GM18868 (cell line): Measurements from ENCODE around the gene MORN3.

ENCODE experiments used
- ATAC-seq: cut with Tn5 transposase; IDR thresholded peaks from one replicate; pipeline ENCODE4 v1.9.1; 2021; ENCODE audit warnings: mild to moderate bottlenecking, moderate library complexity; ENCODE audit not compliant: unreplicated experiment

The MORN3 gene

DNA sequence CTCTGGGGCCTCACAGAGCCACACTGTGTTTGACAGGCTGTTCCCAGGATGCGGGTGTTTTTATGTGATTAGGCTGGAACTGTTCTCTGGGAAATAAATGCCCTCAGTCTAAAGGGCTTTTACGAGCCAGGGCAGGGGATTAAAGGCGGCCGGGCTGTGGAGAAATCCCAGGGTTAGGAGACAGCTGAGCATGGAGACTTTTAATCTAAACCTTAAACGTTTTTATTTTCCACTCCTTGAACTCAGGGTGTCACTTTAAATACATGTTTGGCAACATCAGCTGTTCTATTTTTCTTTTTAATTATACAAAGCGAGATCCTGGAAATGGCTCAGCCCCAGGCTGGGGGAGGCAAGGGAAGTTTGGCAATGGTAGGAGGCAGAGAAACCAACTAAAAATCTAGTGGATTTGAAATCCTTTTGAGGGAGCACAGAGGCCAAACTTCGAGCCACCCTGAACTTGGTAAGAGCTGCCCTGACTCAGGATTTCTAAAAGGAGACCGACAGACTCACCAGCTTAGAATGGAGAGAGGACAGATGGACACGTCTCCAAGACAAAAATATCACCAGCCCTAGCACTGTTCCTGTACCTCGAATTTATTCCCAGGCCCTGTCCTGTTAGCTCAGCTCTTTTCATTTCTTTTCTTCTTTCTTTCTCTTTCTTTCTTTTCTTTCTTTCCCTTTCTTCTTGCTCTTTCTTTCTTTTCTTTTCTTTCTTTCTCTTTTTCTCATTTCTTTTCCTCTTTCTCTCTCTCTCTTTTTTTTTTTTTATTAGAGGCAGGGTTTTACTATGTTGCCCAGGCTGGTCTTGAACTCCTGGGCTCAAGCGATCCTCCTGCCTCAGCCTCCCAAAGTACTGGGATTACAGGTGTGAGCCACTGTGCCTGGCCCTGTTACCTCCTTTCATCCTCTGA is 59.0 kb downstream of the MORN3 start:
- ATAC-seq, result no peak

DNA sequence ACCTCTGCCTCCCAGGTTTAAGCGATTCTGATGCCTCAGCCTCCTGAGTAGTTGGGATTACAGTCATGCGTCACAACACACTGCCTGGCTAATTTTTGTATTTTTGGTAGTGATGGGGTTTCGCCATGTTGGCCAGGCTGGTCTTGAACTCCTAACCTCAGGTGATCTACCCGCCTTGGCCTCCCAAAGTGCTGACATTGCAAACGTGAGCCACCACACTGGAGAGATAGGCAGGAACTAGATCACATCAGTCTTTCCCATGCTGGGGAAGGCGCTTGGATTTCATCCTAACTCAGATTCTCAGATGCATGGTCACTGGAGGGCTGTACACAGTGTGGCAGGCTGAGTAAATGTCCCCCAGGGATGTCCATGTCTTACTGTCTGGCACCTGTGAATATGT is 61.2 kb downstream of the MORN3 start:
- no peak for ATAC-seq

DNA sequence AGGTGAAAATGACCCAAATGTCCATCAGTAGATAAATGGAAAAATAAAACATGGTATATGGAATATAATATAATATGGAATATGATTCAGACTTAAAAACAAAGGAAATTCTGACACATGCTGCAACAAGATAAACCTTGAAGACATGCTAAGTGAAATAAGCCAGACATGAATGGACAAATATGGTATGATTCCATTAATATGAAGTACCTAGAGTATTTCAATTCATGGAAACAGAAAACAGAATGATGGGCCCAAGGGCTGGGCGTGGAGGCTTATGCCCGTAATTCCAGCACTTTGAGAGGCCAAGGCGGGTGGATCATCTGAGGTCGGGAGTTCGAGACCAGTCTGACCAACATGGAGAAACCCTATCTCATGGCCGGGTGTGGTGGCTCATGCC is 65.9 kb downstream of the MORN3 start:
- no peak for ATAC-seq

DNA sequence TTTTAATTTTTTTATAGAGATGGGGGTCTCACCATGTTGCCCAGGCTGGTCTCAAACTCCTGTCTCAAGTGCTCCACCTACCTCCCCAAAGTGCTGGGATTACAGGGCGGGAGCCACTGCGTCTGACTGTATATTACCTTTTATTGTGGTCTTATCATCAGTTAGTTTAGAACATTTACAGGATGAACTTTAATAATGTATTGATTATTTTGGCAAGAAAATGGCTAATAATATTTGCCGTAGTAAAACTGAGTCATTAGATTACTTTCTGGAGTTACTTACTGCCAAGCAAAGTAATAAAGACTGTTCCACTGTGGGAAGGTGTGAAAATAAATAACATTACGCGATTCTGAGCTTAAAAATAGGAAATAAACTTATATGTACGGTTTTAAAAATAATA is 66.7 kb downstream of the MORN3 start:
- no peak for ATAC-seq

DNA sequence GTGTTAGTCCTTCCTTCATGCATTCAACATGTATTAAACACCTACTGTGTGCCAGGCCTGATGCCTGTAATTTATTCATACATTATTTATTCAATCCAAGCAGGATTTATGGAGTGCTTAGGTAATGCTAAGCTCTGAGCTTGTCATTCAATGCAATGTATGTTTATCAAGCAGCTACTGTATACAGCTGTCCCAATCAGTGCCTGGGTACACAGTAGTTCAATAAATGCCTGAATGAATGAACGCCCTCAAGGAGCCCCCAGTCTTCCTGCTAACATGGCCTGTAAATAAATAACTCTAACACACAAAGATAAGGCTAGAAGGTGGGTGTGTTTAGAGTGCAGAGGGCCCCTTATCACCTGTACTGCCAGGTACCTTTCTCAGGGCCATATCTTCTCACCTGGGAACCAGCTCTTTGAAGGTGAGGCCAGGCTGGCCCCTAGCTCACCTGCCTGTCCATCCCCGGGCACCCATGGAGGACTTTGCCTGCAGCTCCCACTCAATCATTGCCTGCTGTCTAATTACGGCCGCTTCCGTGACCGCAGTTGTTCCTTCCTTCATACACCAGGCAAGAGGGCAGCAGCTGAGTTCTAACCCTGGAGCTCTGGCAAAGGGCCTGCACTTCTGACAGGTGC is 68.6 kb downstream of the MORN3 start:
- ATAC-seq, result no peak
